ENCODE data around the gene MYMK. TPM values are rescaled to one million over a fixed set of nuclear protein-coding genes. Genes with fewer than 3 reads are reported as not detected.

The MYMK gene
- total and polyA plus RNA-seq, 2 of the 13 experiments (the other 11 are each of a cell fraction or from before 2014, with no cell fraction given): not detected

DNA sequence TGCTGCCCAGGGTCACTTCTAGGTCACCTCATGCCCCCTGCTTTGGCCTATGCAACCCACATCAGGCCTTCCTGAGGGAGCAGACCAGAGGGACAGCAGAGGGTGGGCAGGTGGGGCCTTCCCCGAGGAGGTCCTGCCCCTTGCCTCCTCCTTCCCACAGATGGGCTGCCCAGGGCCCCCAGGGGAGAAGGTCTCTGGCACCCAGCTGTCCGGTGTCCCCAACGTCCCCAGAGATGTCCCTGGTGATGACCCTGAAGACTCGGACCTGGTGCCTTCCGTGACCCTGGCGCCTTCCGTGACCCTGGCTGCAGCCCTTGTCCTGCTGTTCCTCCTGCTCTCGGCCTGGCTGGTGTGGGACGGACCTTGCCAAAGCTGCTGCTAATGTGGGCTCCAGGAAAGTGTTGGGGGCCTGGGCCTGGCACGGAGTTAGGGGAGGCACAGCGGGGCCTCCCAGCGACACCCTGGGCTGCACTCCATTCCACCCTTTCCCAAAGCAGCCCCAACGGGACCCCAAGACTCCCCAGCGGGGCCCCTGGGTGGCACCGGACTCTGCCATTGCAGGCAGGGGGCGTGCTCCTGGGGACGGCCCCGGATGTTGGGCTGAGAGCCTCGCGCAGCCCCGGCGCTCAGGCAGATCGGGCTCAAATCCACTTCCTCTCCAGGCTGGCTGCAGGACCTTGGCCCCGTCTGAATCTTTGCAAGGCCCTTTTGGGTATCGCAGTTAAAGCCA lies 39.1 kb downstream of the MYMK start (continued):
- TF ChIP-seq RFX5 (IDR thresholded peaks at IDR 0.05; ENCODE audit: low read depth, low read length): no peak

DNA sequence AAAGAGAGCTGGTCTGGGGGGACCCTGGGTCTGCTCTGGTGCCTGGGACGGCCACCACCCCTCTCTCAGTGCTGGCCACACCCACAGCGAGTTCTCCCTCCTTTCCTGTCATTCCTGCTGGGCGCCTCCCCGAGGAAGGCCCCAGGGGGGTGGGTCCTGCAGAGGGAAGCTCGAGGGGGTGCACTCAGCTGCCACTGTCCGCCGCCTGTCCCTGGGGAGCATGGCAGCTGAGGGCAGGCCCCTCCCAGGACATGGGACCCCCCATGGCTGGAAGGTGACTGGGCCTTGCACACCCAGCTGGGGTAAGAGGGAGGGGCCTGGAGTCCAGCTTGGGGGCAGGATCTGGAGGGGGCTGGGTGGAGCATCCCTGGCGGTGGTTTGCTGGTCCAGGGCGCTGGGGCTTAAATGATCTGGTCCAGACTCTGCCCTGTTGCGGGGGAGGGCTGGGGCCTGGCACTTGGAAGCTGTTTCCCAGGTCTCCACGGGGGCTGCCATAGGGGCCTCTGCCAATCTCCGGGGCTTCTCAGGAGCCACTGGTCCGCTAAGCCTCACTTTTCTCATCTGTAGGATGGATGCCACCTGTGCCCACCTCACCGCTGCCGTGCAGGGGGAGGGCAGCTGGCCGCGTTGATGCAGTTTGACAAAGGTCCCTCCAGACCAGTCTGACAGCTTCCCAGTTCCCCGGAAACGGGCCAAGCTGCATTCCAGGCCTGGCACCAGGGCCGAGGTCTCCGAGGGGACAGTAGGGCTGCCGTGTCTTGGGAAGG lies 39.9 kb downstream of the MYMK start:
- H3K27ac ChIP-seq (ENCODE audit: extremely low read length, insufficient read depth, low read length): no peak overlapping the region
- POLR2A ChIA-PET: interaction anchor here (1.0 to 1.6 kb wide), 2 partner anchors 25 to 137 kb away, joined by 3 to 11 read pairs; partner anchors contain the start of genes CACFD1, MED22 and RPL7A
- H2AFZ ChIP-seq (ENCODE audit: low read length): no peak overlapping the region
- H3K36me3 ChIP-seq (replicated peaks in 1 of 2; ENCODE audit: control insufficient read depth in 1 of 2, insufficient read depth in 2 of 2, low read length in 2 of 2): no peaks in the 10 kb centered on the region
- H3K79me2 ChIP-seq (ENCODE audit: insufficient read depth, low read length): no peaks in the 10 kb centered on the region
- ATAC-seq: 0 out of 3 replicates have a peak, but pooled peaks have one; percentile 4
- CTCF ChIA-PET (ENCODE audit: low intra/inter-chr PET ratio, low total read pairs): interaction anchor here (1.2 to 2.6 kb wide), 3 partner anchors 78 to 299 kb away, joined by 5 to 39 read pairs (median 13); no protein-coding TSS in a partner anchor
- 60% methylated on average over 4 of the region's 22 CpGs for WGBS (ENCODE audit: low lambda C conversion rate)
- no peaks in the 10 kb centered on the region for H3K9me3 ChIP-seq (ENCODE audit: low read length)
- peak overlapping the region; percentile 95; the same call in 1 of the 2 replicates for H3K4me2 ChIP-seq (ENCODE audit: low read depth, low read length)
- H3K4me3 ChIP-seq (replicated peaks in 1 of 3; ENCODE audit: insufficient read depth in 1 of 3, low read depth in 2 of 3, low read length in 3 of 3): no peak overlapping the region
- no TSS peak for BruUV-seq (replicated peaks)
- no peak for DNase-seq (ENCODE audit: low spot score)
- in situ Hi-C loops (cut with HindIII; ENCODE audit: extremely low pct_ligation_motif_present, low pct_unique_long_range_greater_than_20kb): loop anchor here (5.0 kb wide), 3 partner anchors 78 to 298 kb away; partner anchors contain the start of genes SURF1 and SURF2
- intact Hi-C loops (cut with micrococcal nuclease; ENCODE audit: unreplicated experiment): loop anchor here (5.0 kb wide), 1 partner anchor 128 kb away; the partner anchor contains the start of genes SURF1 and SURF2
- H4K20me1 ChIP-seq (ENCODE audit: insufficient read depth, low read length): no peaks in the 10 kb centered on the region
- no peak overlapping the region for H3K9ac ChIP-seq (ENCODE audit: insufficient read depth, low read depth, low read length)
- FAIRE-seq: no peak
- H3K27me3 ChIP-seq (ENCODE audit: control insufficient read depth in 1 of 2, insufficient read depth in 2 of 2, low read length in 2 of 2): peaks cover 4 to 52% of the 10 kb centered on the region in 2 experiments
- peaks cover 50% of the 10 kb centered on the region for H3K4me1 ChIP-seq (ENCODE audit: insufficient read depth, low read length)
- TF ChIP-seq SNAPC2 (CRISPR knock-in tag; IDR thresholded peaks at IDR 0.05): no peak
- TF ChIP-seq ETS1 (CRISPR knock-in tag; IDR thresholded peaks at IDR 0.05): no peak
- TF ChIP-seq, protein P1, sequence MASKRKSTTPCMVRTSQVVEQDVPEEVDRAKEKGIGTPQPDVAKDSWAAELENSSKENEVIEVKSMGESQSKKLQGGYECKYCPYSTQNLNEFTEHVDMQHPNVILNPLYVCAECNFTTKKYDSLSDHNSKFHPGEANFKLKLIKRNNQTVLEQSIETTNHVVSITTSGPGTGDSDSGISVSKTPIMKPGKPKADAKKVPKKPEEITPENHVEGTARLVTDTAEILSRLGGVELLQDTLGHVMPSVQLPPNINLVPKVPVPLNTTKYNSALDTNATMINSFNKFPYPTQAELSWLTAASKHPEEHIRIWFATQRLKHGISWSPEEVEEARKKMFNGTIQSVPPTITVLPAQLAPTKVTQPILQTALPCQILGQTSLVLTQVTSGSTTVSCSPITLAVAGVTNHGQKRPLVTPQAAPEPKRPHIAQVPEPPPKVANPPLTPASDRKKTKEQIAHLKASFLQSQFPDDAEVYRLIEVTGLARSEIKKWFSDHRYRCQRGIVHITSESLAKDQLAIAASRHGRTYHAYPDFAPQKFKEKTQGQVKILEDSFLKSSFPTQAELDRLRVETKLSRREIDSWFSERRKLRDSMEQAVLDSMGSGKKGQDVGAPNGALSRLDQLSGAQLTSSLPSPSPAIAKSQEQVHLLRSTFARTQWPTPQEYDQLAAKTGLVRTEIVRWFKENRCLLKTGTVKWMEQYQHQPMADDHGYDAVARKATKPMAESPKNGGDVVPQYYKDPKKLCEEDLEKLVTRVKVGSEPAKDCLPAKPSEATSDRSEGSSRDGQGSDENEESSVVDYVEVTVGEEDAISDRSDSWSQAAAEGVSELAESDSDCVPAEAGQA (IDR thresholded peaks at IDR 0.05; ENCODE audit: low read depth): no peak
- TF ChIP-seq, protein P1 (CRISPR knock-in tag; IDR thresholded peaks at IDR 0.05; ENCODE audit: borderline replicate concordance): no peak
- 0 out of 2 replicates have a peak, but pooled peaks have one; percentile 68 for TF ChIP-seq HNRNPL (IDR thresholded peaks at IDR 0.05; ENCODE audit: low read depth, low read length)
- 0 out of 2 replicates have a peak, but pooled peaks have one; percentile 12 for TF ChIP-seq ZNF629 (CRISPR knock-in tag; conservative IDR thresholded peaks at IDR 0.05)
- TF ChIP-seq ZNF234 (CRISPR knock-in tag; conservative IDR thresholded peaks at IDR 0.05): no peak
- TF ChIP-seq NR2F2 (IDR thresholded peaks at IDR 0.05; ENCODE audit: borderline replicate concordance, low read depth): no peak
- TF ChIP-seq ZNF737 (CRISPR knock-in tag; IDR thresholded peaks at IDR 0.05; ENCODE audit: borderline replicate concordance): no peak
- no peak for TF ChIP-seq ZNF10 (CRISPR knock-in tag; IDR thresholded peaks at IDR 0.05; ENCODE audit: borderline replicate concordance, low read depth)
- no peak for TF ChIP-seq TCF12 (IDR thresholded peaks at IDR 0.05)
- TF ChIP-seq TCF12 (CRISPR knock-in tag; IDR thresholded peaks at IDR 0.05): no peak
